ENCODE data around the gene NLRP4.
"Not testable (repeated sequence)": the region's sequence is repeated elsewhere in the genome, so short reads cannot be mapped to it uniquely, and the experiment has no call there.

NLRP4 gene

DNA sequence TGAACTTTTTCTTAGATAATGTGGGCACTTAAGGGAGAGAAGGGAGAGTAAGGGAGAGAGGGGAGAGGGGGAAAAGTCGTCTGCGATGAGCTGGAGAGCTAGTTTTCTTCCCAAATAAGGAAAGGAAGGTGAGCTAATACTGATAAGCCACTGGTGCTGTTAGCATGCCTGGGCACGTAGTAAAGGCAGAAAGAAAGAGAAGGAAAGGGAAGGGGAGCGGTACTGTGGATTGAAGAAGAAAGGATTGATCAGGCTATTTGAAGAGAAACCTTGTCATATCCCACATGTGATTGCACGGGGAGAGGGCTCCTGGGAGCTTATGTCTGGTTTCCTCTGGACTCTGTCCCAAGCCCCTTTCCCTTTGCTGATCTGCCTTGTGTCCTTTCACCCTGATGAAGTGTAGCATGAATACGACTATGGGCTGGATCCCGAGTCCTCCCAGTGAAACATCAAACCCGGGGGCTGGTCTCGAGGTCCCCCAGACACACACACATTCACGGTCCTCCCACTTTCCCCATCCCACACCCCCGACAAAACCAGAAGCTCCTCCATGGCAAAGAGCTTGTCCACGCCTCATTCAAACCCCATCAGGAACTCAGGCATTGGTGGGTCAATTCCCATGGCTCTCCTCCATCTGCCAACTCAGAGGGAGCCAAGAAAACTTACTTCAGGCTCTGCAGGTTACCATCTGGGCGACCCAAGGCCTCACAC lies 65.2 kb downstream of the NLRP4 start:
- DNase-seq, result no peak

DNA sequence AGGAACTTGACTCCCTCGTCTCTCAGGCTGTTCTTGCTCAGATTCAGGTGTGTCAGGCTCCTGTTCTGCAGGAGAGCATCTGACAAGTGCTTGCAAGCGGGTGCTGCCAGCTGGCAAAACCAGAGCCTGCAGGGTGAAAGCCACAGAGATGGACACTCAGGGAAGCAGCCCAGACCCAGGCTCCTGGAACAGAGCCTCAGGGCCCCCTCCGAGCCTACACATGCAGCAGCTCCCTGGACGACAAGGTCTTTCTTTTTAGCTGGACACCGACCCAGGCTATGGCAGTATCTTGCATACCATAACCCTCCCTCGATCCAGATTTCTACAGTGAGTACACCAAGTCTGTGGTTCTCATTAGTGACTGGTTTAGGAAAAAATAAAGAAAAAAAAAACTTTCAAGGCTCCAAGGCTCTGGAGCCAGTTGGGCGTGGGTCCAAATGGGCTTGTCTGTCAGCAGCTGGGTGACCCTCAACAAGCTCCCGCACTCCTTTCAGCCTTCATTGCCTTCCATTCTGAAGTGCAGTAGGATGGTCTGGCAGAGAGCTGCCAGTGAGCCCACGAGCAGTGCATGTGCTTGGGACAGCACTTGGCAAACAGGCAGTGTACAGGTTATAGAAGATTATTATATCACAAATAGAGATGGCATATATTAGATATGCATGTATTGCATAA lies 65.9 kb downstream of the NLRP4 start:
- no peak for DNase-seq

DNA sequence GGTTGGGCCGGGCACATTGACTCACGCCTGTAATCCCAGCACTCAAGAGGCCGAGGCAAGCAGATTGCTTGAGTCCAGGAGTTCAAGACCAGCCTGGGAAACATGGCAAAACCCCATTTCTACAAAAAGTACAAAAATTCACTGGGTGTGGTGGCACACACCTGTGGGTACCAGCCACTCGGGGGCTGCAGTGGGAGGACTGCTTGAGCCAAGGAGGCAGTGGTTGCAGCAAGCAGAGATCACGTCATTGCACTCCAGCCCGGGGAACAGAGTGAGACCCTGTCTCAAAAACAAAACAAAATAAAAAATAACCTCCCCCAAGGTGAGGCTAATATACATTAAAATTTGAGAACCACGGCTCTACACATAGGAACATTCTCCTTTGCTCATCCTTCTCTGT lies 70.9 kb downstream of the NLRP4 start:
- no peak for DNase-seq

DNA sequence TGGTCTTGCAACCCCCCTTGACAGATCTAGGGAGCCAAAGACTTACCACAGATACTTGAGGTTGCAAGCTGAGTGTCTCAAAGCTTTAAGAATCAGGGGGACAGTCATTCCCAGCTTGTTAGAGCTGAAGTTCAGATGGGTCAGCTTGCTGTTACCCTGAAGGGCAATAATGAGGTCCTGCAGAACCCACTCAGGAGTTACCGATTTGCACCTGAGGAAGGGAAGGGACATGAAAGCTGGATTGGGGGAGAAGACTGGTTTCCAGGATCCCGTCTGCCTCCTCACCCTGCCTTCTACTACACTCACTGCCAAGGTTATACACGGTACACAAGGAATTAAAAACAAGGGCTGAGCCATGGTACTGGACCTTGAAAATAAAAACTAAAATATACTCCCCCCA lies 71.4 kb downstream of the NLRP4 start:
- DNase-seq, result no peak

DNA sequence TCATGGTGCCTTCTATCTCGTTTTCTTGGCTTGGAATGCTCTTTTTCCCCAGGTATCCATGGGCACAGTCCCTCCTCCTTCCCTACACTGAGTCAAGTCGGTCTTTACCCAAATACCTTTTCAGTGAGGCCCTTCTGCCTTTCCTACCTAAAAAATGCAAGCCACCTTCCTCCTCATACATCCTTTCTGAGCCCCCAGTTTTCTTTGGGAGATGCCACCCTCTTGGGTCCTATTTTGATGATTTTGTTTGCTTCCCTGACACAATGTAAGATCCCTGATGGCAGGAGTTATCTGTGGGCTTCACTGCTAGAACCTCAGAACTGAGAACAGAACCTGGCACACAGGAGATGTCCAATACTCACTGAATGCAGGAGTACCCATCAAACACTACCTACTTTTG lies 73.5 kb downstream of the NLRP4 start:
- DNase-seq, result no peak

DNA sequence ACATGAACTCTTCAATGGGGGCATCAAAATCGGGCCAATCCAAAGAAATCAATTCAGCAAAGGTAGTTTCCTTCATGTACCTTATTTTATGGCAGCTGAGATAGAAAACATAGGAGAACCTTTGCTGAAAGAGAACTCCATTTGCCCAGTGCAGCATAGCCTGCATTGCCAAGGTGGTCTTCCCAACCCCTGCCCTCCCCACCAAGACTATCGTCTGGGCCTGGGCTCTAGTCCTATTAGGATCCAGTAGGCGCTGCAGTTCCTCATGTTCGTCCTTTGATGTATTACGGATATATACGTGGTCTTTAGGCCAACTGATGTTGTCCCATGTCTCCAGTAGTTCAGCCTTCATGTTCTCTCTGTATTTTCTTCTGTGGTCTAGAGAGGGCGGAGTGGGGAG lies 76.6 kb downstream of the NLRP4 start:
- no peak for DNase-seq

DNA sequence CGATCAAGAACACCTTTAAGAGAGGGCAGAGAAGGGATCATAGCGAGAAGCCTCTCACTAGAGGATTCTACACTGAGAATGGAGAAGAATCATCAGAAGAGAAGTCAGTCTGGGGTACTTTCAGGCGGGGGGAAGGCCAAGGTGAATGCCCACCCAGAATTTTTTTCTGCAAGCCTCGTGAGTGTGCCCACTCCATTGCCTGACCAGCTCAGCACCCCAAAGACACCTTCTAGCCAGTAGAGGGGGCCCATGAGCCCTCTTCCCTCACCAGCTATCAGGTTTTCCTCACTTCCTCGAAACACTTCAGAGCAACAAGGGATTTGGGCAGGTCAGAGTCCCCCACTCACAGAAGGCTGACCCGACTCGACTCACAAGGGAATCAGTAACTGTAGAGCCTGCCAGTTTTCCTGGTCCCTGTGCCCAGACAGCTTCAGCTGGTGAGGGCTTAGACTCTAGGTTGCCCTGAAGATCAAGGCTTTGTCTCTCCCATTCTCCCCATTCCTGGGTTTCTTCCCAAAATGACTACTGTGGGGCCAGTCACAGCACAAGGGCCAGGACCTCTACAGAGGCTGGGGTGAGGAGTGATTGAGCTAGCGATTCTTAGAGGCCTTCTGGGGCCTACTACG lies 77.4 kb downstream of the NLRP4 start:
- no peak for DNase-seq

DNA sequence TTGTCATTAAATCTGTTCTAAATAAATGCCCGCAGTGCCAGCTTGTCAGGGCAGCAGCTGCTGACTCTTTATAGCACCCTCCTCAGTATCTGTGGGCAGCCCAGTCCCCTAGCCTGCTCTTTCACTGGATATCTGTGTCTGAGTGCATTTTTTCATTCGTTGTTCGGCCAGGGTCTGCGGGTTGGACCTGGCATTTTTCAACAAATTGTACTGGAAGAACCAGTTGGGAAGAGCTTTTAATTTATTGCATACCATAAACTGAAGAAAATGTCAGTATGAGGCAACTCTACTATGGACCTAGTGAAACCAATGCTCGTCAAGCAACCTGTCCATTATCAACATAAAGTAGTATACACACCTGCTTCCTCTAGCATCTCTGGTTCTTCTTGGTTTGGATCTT lies 87.2 kb downstream of the NLRP4 start:
- DNase-seq, result no peak

DNA sequence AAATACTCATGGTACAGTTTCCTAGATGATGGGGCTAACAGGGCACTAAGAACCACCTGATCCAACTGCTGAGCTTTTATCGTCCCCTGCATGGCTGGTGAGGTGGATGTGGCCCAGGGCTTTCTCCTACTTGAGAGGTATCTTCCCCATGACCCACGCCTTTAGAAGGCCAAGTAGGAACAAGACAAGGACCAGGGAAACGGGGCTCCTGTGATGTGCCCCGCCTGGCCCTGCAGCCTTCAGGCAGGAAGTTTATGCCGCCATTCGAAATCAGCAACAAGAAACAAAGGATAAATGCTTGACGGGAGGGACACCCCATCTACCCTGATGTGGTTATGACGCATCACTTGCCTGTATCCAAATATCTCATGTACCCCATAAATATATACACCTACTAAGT lies 91.7 kb downstream of the NLRP4 start:
- DNase-seq, result no peak

DNA sequence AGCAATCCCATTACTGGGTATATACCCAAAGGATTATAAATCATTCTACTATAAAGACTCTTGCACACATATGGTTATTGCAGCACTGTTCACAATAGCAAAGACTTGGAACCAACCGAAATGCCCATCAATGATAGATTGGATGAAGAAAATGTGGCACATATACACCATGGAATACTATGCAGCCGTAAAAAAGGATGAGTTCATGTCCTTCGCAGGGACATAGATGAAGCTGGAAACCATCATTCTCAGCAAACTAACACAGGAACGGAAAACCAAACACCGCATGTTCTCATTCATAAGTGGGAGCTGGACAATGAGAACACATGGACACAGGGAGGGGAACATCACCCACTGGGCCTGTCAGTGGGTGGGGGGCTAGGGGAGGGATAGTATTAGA lies 92.9 kb downstream of the NLRP4 start:
- DNase-seq, result not testable (repeated sequence)

DNA sequence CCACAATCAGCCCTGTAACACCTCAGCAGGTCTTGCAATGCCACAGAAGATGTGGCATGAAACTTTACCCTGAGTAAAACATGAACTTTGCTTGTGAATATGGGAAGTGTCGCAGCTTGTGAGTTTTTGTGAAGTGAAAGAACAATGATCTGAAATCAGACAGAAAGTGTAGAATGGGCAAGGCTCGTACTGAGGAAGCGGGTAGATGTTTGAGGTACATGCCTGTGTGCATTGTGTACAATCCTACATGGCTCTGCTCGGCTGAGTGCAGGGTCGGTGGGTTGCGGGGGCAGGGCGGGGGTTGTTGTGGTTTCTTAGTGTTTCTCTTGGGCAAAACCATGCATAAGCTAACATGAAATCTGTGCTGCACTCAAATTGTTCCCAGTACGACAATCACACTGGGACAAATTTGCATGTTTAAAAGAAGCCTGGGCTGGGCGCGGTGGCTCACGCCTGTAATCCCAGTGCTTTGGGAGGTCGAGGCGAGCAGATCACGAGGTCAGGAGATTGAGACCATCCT lies 94.7 kb downstream of the NLRP4 start:
- no peak for DNase-seq
